Stimulated activated CD4-positive, alpha-beta T cell treated with anti-CD3 and anti-CD28 coated beads, Interleukin-15, amount 100 ng/mL, for 1 hour (primary cell): ENCODE measurements around the gene KCNN3.

Source experiments
- DNase-seq, 2 donors: peaks; one replicate each; pipeline ENCODE4 v3.0.0-alpha.2; 2020; ENCODE audit warnings: low read depth in 1 of 2, low spot score in 1 of 2

Gene KCNN3

GRCh38 chr1:154861607-154862094 is 8.4 kb downstream of the KCNN3 start:
- no peak for DNase-seq

GRCh38 chr1:154860156-154860870 is 9.8 kb downstream of the KCNN3 start:
- DNase-seq: no peak

- no peak for DNase-seq
Measured at GRCh38 chr1:154859786-154860155, 10.3 kb downstream of the KCNN3 start.

- no peak for DNase-seq
Measured at GRCh38 chr1:154859151-154859785, 10.8 kb downstream of the KCNN3 start.

- DNase-seq: no peak
Measured at GRCh38 chr1:154857441-154858215, 12.5 kb downstream of the KCNN3 start.

- DNase-seq: no peak
Measured at GRCh38 chr1:154857022-154857421, 13.1 kb downstream of the KCNN3 start.

GRCh38 chr1:154856544-154856943 is 13.5 kb downstream of the KCNN3 start:
- no peak for DNase-seq

GRCh38 chr1:154856049-154856448 is 14.0 kb downstream of the KCNN3 start:
- DNase-seq: no peak

- no peak for DNase-seq
Measured at GRCh38 chr1:154855186-154855851, 14.8 kb downstream of the KCNN3 start.

- DNase-seq: no peak
Measured at GRCh38 chr1:154852845-154853244, 17.2 kb downstream of the KCNN3 start.

GRCh38 chr1:154851392-154852177 is 18.5 kb downstream of the KCNN3 start:
- no peak for DNase-seq

- DNase-seq: no peak
Measured at GRCh38 chr1:154849645-154850131, 20.4 kb downstream of the KCNN3 start.

- DNase-seq: no peak
Measured at GRCh38 chr1:154848983-154849382, 21.1 kb downstream of the KCNN3 start.

- no peak for DNase-seq
Measured at GRCh38 chr1:154847891-154848290, 22.2 kb downstream of the KCNN3 start.

GRCh38 chr1:154846565-154847442 is 23.3 kb downstream of the KCNN3 start:
- DNase-seq: no peak

GRCh38 chr1:154845879-154846278 is 24.2 kb downstream of the KCNN3 start:
- no peak for DNase-seq

GRCh38 chr1:154845174-154845573 is 24.9 kb downstream of the KCNN3 start:
- DNase-seq: no peak

- DNase-seq: no peak
Measured at GRCh38 chr1:154844297-154844681, 25.8 kb downstream of the KCNN3 start.

- no peak for DNase-seq
Measured at GRCh38 chr1:154843636-154844296, 26.3 kb downstream of the KCNN3 start.
